Stimulated activated CD8-positive, alpha-beta memory T cell treated with anti-CD3 and anti-CD28 coated beads, Interleukin-12 subunit alpha, Interleukin-12 subunit beta, amount 100 ng/mL, for 24 hours (primary cell): Measurements from ENCODE around the gene HMOX2.
A peak's percentile ranks its signal among the peaks of the same experiment; 100 is the strongest.

ENCODE experiments used
- DNase-seq: peaks from one replicate; pipeline ENCODE4 v3.0.0-alpha.2; 2020; ENCODE audit errors: extremely low read depth

The HMOX2 gene

DNA sequence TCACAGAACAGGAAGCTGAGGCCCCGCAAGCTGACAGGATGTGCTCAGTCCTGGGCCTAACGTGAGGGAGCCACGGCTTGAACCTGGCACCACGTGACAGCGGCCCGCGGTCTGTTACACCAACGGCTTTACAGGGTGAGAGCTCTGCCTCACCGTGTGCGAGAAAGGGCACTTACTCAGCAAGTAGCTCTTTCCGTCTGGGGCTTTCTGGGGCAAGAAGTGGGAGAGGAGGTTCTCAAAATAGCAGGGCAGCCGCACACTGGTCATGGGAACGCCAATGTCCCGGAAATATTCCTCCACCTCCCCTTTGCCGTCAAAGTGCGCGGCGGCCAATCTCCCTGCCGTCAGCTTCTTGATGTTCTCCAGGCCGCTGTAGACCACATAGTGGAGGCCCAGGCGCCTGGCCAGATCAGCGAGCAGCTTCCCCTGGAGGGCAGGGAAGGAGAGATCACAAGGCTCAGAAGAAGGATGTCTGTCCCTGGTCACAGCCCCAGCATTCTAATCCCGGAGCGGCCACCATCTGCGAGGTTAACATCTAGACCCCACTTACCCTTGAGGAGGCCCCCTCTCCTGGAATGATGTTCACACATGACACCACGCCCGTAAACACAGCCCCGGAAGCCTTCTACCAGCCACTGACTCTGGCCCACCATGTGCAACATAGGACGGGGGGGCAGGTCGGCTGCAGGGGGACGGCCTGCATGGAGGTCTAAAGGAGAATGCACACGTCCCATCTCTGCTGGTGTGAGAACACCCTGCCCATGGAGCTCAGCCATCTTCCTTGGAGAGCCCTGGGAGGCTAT, 10.0 kb upstream of the HMOX2 start:
- no peak for DNase-seq

DNA sequence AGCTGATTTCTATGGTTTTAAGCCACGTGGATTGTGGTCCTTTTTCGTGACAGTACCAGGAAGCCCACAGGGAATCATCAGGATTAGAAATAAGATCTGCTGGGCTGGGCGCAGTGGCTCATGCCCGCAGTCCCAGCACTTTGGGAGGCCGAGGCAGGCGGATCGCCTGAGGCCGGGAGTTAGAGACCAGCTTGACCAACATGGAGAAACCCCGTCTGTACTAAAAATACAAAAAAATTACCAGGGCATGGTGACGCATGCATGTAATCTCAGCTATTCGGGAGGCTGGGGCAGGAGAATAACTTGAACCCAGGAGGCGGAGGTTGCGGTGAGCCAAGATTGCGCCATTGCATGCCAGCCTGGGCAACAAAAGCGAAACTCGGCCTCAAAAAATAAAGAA, 8.3 kb upstream of the HMOX2 start:
- no peak for DNase-seq

DNA sequence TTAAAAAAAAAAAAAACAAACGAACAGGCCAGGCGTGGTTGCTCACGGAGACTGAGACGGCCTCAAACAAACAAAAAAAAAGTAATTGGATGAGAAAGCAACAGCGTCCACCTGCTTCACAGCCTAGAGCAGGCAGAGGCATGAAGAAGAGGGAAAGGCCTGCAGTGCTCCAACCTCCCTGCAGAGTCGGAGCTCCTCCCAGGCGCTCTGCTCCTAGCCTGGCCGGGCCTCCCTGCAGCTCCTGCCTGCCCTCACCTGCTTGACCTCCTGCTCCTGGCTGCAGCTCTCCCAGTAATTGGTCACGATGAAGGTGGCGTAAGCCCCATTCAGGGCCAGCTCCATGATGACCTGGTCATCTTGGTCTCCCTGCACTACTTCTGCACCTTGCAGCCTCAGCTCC, 7.2 kb upstream of the HMOX2 start:
- DNase-seq: no peak

DNA sequence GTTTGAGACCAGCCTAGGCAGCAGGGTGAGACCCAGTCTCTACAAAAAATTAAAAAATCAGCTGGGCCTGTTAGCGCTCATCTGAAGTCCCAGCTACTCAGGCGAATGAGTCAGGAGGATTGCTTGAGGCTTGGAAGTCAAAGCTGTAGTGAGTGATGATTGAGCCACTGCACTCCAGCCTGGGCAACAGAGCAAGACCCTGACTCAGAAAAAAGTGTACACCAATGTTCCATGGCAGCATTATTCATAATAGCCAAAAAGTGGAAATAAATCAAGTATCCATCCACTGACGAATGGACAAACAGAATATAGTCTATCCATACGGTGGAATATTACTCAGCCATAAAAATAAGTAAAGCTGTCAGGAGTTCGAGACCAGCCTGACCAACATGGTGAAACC, 4.3 kb upstream of the HMOX2 start:
- DNase-seq: no peak

DNA sequence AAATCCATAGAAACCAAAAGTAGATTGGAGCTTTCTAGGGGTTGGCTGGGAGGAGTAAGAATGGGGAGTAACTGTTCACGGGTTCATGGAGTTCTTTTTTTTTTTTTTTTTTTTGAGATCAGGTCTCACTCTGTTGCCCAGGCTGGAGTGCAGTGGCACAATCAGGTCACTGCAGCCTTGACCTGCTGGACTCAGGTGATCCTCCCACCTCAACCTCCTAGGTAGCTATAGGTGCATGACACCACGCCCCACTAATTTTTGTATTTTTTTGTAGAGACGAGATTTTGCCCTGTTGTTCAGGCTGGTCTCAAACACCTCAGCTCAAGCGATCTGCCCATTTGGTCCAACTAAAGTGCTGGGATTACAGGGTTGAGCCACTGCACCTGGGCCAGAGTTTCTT, 3.3 kb upstream of the HMOX2 start:
- no peak for DNase-seq

DNA sequence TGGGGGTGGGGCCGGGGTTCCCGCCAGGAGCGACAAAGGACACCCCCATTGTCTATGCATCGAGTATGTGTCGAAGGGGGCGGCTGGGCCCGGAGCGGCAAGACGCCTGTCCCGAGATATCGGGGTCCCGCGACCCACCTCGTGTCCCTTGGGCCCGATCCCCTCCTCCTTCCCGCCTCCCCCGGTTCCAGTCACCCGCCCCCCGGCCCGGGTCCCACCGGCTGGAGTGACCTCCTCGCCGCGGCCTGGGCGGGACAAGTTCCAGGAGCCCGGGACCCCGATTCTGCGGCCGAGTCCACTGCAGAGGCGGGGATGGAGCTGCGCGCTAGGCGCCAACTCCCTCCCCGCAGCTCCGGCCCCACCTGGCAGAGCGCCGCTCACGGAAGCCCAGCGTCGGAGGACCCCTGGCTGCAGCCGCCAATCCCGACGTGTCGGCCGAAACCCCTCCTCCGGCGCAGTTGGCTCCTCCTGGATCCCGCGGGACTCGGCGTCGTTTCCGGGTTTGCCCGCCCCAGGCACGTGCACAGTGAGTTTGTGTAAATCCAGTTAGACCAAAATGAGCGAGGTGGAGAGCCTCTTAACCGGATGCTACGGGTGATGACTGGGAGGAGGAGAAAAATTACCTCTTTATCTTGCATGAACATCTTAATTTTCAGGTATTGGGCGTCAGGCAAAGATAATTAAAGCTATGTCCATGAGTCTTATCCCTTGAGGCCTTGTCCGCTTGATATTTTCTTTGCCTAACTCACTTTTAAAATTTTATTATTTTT, 1.8 kb upstream of the HMOX2 start, which contains the start of gene NMRAL1:
Gene NMRAL1, minus strand, starts transcription at position 434 of the 770 bp plus-strand sequence. CDS start 493 bp downstream, outside the sequence.
- peak; percentile 72 for DNase-seq

DNA sequence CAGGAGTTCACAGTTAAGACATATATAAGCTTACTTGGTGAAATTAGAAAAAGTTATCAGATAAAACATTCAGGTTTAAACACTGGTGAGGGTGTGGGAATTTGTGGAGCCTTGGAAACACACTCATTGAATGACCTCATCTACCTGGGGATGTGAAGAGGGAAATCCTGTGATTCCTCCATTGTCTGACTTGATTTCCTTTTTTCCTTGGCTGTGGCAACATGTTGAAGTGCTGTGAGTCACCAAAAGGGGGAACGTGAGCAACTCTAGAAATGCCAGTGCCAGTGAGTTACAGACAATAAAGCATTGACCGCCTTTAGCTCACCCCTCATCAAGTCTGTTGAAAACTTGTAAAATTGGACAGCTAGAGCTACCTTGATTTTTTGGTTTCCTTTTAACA, 1.8 kb downstream of the HMOX2 start:
- DNase-seq: no peak

DNA sequence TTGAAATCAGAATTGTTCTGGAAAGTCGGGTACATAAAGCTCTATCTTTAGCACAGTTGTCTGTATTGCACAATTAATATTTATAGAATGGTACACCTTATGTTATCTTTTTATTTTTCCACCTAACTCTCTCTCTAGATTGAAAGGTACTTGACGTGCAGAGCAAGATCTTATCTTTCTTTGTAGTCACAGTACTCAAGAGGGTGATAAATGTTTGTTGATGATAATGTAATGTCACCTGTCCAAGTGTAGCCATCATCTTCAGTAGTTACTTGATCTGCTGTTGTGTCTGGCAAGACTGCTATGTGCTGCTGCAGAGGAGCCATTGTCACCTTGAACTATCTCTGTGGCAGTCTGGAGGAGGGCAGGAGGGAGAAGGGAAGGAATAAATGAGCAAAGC, 5.3 kb downstream of the HMOX2 start:
- no peak for DNase-seq

DNA sequence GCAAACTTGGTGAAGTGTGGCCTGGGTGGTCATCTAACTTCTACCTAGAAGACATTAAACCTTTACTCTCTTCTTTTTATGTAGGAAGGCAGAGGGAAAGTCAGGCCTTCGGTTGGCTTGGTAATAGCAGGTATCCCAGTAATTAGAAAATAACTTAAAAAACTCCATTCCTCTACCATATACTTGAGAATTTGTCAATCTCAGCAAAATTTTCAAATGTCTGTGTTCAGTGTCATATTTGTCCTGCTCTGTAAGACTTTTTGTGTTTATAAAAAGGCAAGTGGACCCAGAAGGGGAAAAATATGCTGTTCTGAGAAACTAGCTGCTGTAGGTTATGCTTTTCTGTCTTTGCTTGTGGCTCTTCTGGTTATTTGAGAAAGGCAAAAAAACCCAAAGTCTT, 5.8 kb downstream of the HMOX2 start:
- DNase-seq: no peak

DNA sequence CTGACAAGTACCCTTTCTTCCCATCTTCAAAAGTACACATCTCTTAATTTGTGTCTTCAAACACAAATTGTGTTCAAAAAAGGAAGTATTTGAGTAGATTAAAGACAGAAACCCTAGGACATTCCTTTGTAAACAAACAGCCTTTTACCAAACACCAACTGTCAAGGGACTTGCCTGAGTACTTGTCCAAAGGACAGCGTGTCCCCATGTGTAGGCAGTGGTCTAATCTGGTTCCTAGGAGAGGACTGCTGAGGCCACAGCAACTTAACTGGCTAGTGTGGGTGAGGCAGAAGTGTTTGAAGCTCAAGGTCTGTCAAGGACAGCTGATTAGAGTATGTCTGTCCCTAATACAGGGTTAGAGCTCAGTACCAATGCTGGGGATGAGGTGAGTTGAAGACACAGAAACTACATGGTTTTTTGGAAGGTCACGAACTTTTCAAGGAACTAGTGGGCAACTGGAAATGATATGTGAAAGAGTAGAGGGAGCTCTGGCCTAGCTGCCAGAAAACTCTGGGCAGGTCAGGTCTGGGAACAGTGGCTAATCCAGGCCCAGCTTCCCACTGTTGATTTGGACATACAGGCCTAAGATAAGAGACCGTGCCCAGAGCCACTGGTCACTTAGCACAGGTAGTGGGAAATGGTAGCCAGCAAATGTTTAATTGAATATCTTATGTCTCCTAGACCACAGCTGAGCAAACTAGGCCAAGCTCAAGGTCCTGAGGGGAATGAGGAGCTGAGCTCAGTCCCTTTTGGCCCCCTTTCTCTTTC, 10.1 kb downstream of the HMOX2 start:
- DNase-seq: no peak

DNA sequence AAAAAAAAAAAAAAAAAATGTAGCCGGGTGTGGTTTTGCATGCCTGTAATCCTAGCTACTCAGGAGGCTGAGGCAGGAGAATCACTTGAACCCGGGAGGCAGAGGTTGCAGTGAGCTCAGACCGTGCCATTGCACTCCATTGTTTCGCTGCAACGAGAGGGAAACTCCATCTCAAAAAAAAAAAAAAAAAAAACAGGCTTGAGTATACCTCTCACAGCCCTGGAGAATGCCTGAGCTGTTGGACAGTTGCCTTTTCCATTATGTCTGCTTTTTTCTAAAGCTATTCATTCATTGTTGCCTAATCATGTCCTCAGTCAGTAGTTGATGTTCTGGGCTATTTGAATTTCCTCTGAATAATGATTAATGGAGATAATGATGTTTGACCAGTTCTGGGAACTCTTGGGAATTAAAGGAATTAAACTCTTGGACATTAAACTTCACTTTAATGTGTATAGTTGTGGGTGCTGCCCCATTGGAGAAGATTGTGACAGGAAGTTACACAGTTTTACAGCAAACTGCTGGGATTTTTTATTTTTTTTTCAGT, 11.8 kb downstream of the HMOX2 start:
- no peak for DNase-seq

DNA sequence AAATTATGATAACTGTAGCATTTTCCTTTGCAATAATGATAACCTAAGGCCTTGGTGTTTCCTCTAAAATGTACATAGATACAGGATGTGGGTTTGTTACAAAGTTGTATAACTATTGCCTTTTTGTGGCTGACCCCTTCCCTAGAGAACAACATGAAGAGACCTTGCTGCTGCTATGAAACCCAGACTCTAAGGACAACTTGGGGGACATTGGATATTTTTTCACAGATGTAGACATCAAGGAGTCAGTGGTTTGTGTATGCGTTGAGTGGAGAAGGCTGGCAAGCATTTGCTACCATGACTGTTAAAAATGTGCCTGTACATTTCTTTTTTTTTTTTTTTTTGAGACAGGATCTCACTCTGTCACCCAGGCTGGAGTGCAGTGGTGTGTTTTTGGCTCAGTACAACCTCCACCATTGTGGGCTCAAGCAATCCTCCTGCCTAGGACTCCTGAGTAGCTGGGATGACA, 12.3 kb downstream of the HMOX2 start:
- DNase-seq: no peak

DNA sequence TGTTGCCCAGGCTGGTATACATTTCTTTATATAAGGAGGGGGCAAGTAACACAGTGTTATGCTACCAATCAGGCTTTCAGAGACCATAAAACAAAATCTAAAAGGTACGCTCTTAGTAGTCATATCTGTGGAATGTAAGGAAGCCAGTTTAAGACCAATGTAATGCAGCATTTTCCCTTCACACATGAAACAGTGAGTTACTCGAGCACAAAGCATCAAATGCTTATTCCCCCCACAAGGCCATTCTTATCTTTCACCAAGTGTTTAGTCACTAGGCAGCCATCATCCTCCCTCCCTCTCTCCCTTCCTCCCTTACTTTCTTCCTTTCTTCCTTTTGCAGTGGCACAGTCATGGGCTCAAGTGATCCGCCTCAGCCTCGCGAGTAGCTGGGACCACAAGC, 12.8 kb downstream of the HMOX2 start:
- DNase-seq: no peak

DNA sequence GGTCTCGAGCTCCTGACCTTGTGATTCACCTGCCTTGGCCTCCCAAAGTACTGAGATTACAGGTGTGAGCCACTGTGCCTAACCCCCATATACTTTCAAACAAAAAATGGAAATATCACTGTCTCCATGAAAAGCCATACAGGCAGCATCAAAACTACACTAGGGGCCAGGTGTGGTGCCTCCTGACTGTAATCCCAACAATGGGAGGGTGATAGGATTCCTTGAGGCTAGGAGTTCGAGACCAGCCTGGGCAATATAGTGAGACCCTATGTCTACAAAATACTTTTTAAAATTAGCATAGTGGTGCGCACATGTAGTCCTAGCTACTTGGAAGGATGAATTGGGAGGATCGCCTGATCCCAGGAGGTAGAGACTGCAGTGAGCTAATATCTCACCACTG, 15.7 kb downstream of the HMOX2 start:
- no peak for DNase-seq

DNA sequence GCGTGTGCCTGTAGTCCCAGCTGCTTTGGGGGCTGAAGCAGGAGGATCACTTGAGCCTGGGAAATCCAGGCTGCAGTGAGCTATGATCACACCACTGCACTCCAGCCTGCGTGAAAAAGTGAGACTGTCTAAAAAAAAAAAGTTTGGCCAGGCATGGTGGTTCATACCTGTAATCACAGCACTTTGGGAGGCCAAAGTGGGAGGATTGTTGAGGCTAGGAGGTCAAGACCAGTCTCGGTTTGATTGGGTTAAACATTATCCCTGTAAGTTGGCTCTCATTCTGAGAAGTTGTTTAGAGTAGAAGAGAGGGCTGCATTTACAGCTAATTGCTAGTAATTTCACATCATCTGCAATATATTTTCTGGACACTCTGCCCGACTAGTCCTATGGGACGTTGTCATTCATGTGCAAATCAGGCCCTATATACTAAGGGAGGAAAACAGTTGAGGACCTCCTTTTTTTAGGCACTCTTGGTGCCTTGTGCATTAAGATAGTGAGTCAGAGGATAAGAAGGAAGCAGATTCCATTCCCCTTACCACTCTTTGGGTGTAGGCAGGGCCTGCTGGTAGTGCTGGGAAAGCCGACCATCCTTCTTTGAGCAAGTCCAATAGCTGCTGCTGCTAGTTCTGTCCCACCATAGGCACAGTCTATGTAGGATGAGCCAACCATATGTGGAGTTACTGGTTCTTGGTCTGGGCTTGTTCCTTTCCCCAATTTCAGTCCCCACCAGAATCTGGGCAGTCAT, 18.7 kb downstream of the HMOX2 start:
- DNase-seq: no peak

DNA sequence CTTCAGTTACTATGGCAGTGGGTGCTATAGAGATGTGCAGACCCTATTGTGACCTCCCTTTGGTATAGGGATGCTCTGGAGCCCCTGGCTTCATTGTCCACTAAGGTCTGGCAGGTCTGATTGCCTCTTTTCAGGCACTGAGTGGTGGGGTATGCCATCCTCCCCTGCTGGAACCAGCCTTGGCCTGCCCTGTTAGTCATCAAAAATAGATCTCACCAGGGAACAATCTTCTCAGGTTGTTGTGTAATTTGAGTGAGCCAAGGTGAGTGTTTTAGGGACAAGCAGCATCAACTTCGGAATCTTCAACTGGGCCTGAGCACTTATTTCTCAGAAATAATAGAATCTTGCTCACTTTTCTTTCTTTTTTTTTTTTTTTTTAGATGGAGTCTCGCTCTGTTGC, 19.6 kb downstream of the HMOX2 start:
- DNase-seq: no peak

DNA sequence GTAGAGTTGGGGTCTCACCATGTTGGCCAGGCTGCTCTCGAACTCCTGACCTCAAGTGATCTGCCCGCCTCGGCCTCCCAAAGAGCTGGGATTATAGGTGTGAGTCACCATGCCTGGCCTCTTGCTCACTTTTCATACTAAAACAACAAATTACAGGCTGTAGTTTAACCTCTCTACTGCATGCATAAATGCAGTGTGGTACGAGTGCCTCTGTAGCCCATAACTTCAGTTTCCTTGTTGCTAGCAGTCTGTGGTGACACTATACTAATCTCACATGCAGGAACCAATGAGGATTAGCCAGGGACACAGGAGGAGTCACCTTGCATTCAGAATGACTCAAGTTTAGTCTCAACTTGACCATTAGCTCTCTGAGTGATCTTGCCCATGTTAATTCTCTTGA, 20.1 kb downstream of the HMOX2 start:
- no peak for DNase-seq

DNA sequence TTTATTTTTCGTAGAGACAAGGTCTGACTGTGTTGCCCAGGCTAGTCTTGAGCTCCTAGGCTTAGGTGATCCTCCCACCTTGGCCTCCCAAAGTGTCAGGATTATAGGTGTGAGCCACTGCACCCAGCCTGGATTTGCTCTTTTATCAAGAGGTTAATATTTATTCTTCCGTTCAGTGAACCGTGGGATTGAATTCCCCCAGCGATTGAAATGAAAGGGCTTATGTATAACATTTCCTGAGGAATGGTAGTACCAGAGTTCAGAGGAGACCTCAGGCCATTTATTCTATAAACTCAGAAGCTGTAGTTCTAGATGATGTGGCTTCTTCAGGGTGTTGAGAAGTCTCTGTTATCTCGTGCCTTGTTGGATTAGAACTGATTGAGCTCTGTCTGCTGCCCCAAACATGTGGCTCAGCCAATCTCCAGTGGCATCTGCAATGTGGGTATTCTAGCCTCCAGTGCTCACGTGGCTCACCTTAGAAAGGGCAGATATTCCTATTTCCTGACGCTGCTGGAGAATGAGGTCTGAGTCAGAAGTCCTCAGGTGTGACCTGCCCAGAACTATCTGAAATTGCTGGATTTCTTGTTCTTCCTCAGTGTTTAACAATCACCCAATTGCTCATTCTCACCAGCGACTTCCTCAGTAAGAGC, 22.5 kb downstream of the HMOX2 start:
- DNase-seq: no peak

DNA sequence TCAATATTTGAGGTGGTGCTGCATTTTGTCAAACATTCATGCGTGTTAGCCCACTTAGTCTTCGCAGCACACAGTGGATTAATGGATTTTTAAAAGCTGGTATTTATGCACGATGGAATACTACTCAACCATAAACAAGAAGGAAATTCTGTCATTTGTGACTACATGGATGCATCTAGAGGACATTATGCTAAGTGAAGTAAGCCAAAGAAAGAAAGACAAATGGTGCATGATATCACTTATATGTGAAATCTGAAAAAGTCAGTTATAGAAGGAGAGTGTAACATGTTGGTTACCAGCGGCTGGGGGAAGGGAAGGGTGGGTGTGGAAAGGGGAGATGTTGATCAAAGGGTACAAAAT, 23.0 kb downstream of the HMOX2 start:
- DNase-seq: no peak

DNA sequence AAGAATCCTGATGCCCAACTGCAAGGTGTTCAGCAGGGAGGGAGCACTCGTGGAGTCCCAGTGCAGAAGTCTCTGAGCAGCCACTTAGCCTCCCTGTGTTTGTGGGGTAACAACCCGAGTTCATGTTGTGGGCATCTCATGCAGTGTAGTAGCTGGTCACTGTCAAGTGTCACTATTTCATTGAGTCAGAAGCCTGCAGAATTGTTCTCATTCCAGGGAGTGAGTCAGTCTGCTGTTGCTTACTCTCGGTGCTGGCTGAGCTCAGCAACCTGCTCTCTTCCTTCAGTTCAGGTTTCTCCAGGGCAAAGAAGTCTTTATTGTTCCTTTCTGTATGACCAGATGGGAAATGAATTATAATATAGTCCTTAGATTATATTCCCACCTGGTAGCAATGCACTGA, 24.1 kb downstream of the HMOX2 start:
- DNase-seq: no peak

DNA sequence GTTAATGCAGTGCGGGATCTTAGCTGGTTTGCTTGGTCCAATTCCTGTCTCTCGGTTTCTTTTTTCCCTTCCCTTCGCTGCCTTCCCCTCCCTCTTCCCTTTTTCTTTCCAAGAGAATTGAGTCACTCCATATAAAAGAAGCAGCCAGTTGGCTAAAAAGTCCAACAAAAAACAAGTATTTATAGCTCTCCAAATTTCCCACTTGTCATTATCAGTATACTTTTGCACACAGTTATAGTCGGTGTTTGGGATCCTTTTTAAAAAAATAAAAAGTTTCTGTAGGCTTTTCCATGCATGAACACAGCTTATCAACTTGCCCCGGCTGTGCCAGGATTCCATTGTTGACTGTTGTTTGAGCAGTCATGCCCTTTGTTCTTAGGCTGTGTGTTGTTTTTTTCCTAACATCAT, 24.9 kb downstream of the HMOX2 start:
- no peak for DNase-seq
